Liver (tissue), 9 donors: ENCODE measurements around the gene IL26. TPM values are rescaled to one million over a fixed set of nuclear protein-coding genes. Genes with fewer than 3 reads are reported as not detected.

ENCODE experiments used
- DNase-seq: peaks from one replicate; pipeline ENCODE4 v3.0.0-alpha.2; 2017; ENCODE audit warnings: low spot score
- H3K27ac ChIP-seq, 2 donors: one replicate each; pipeline ENCODE4 v1.7.0; 2013; ENCODE audit warnings: inconsistent platforms in 2 of 2, low read length in 2 of 2, control low read depth in 1 of 2, low read depth in 1 of 2, mild to moderate bottlenecking in 1 of 2
- H3K27me3 ChIP-seq, 4 donors: one replicate each; pipeline versions ENCODE4 v1.6.1 to v1.7.0; 2013; ENCODE audit warnings: low read length in 3 of 4, inconsistent platforms in 1 of 4, mild to moderate bottlenecking in 1 of 4, moderate library complexity in 1 of 4; ENCODE audit not compliant: control insufficient read depth in 4 of 4, insufficient read depth in 4 of 4
- H3K36me3 ChIP-seq, 4 donors: one replicate each; pipeline versions ENCODE4 v1.6.1 to v1.7.0; 2013; ENCODE audit warnings: low read length in 3 of 4, mild to moderate bottlenecking in 3 of 4, low read depth in 1 of 4, moderate library complexity in 1 of 4; ENCODE audit not compliant: control insufficient read depth in 4 of 4, insufficient read depth in 3 of 4
- H3K4me1 ChIP-seq, 4 donors: one replicate each; pipeline versions ENCODE4 v1.6.1 to v1.7.0; 2013; ENCODE audit warnings: low read length in 3 of 4, mild to moderate bottlenecking in 3 of 4, moderate library complexity in 1 of 4; ENCODE audit not compliant: control insufficient read depth in 4 of 4, insufficient read depth in 4 of 4
- H3K4me3 ChIP-seq, 3 donors: one replicate each; pipeline versions ENCODE4 v1.6.1 to v1.7.0; 2013; ENCODE audit warnings: low read length in 3 of 3, control low read depth in 1 of 3, low read depth in 1 of 3, mild to moderate bottlenecking in 1 of 3
- H3K9ac ChIP-seq, 2 donors: one replicate each; pipeline ENCODE4 v1.7.0; 2013; ENCODE audit warnings: low read length in 2 of 2, mild to moderate bottlenecking in 2 of 2, moderate library complexity in 2 of 2, control low read depth in 1 of 2, low read depth in 1 of 2
- H3K9me3 ChIP-seq, 4 donors: one replicate each; pipeline versions ENCODE4 v1.6.1 to v1.7.0; 2013; ENCODE audit warnings: low read length in 3 of 4; ENCODE audit not compliant: control insufficient read depth in 4 of 4
- EGR1 ChIP-seq, 2 donors: IDR thresholded peaks; 2 replicates each; pipeline ENCODE4 v1.6.1; 2016 to 2018; ENCODE audit warnings: antibody characterized with exemption in 2 of 2, low read depth in 2 of 2
- FOXA1 ChIP-seq: IDR thresholded peaks from 2 replicates; pipeline ENCODE4 v1.6.1; 2016; ENCODE audit warnings: antibody characterized with exemption
- FOXA2 ChIP-seq: IDR thresholded peaks from 2 replicates; pipeline ENCODE4 v1.6.1; 2016; ENCODE audit warnings: antibody characterized with exemption
- GABPA ChIP-seq, 2 donors: IDR thresholded peaks in 1 of 2; conservative IDR thresholded peaks in 1 of 2; 2 replicates each; pipeline ENCODE4 v1.6.1; 2016; ENCODE audit warnings: antibody characterized with exemption in 2 of 2, mild to moderate bottlenecking in 1 of 2, moderate library complexity in 1 of 2
- HNF4A ChIP-seq, 2 donors: conservative IDR thresholded peaks; 2 replicates each; pipeline ENCODE4 v1.6.1; 2016; ENCODE audit warnings: antibody characterized with exemption in 2 of 2, mild to moderate bottlenecking in 2 of 2
- JUND ChIP-seq, 2 donors: IDR thresholded peaks; 2 replicates each; pipeline ENCODE4 v1.6.1; 2016; ENCODE audit warnings: antibody characterized with exemption in 2 of 2
- NR2F2 ChIP-seq: IDR thresholded peaks from 2 replicates; pipeline ENCODE4 v1.6.1; 2016; ENCODE audit warnings: antibody characterized with exemption
- RAD21 ChIP-seq, 2 donors: IDR thresholded peaks; 2 replicates each; pipeline ENCODE4 v1.6.1; 2016; ENCODE audit warnings: antibody characterized with exemption in 2 of 2, mild to moderate bottlenecking in 2 of 2
- RXRA ChIP-seq, 2 donors: IDR thresholded peaks; 2 replicates each; pipeline ENCODE4 v1.6.1; 2017 to 2018; ENCODE audit warnings: antibody characterized with exemption in 2 of 2, mild to moderate bottlenecking in 1 of 2
- SP1 ChIP-seq: IDR thresholded peaks from 2 replicates; pipeline ENCODE4 v1.6.1; 2018; ENCODE audit warnings: antibody characterized with exemption, mild to moderate bottlenecking
- YY1 ChIP-seq: IDR thresholded peaks from 2 replicates; pipeline ENCODE4 v1.6.1; 2016; ENCODE audit warnings: antibody characterized with exemption, mild to moderate bottlenecking
- WGBS: extraction: QIAGEN DNeasy Blood & Tissue Kit; methylation state at CpG from one replicate; pipeline ENCODE4 v1.1.7; 2013; 5-methylcytosine and 5-hydroxymethylcytosine counted together
- polyA plus RNA-seq, 2 donors: library from polyadenylated mRNA; stranded (reverse) in 1 of 2; unstranded in 1 of 2; fragments of 200-250 nt in 1 of 2; fragments of >200 nt in 1 of 2; fragmentation: Nextera tagmentation in 1 of 2; extraction: Ambion mirVana in 1 of 2; gene quantifications; one replicate each; pipeline versions ENCODE4 v1.2.1 to v1.2.3, GENCODE V29; 2013 to 2015
- total RNA-seq, 2 donors: library from RNA; depleted of rRNA; stranded (reverse); fragments of >200 nt; gene quantifications; one replicate each; pipeline ENCODE4 v1.2.3, GENCODE V29; 2014
- TF ChIP-seq, protein P1 (sequence below): IDR thresholded peaks from 2 replicates; pipeline ENCODE4 v1.6.1; 2016; ENCODE audit warnings: antibody characterized with exemption
- TF ChIP-seq, protein P2 (sequence below): IDR thresholded peaks from 2 replicates; pipeline ENCODE4 v1.6.1; 2016; ENCODE audit warnings: antibody characterized with exemption
- TF ChIP-seq, protein P3 (sequence below): IDR thresholded peaks from 2 replicates; pipeline ENCODE4 v1.6.1; 2016; ENCODE audit warnings: antibody characterized with exemption, mild to moderate bottlenecking
- TF ChIP-seq, protein P4 (sequence below): IDR thresholded peaks from 2 replicates; pipeline ENCODE4 v1.6.1; 2016; ENCODE audit warnings: antibody characterized with exemption
- donor health status: healthy.
- donor health status: healthy.
- donor health status: healthy.
- donor health status: healthy.
- donor health status: healthy.

IL26 gene
- total and polyA plus RNA-seq, 4 donors: not detected

DNA sequence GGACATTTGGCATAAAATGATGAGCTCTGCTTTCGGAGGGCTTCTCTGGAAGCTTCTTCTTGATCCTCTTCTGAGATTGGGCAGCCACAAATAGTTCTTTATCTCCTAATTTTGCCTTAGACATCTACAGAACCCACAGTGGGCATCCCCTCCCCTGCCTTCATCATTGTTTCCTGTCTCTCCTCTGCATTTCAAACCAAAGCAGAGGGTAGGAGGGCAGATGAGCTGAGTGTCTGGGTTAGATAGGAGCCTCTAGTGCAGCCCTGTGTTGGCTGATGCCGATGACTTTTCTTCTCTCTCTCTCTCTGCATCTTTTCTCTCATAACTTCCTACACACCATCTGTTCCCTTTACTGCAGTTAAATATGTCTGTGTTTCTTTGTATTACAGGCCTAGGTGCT lies 8.5 kb upstream of the IL26 start:
- Histone ChIP-seq H3K9ac (no peak overlapping the region), H3K4me1 (peaks cover 0 to 13% (median 2%) of the 10 kb centered on the region in 4 donors), H3K36me3 (no peaks in the 10 kb centered on the region), H3K27me3 (no peaks in the 10 kb centered on the region), H3K9me3 (no peaks in the 10 kb centered on the region), H3K27ac (no peak overlapping the region), H3K4me3 (no peak overlapping the region)
- 93% methylated on average over 2 of the region's 2 CpGs for WGBS
- no peak for DNase-seq
- TF ChIP-seq NR2F2 (no peak), HNF4A (conservative IDR thresholded peaks at IDR 0.05) (no peak)

DNA sequence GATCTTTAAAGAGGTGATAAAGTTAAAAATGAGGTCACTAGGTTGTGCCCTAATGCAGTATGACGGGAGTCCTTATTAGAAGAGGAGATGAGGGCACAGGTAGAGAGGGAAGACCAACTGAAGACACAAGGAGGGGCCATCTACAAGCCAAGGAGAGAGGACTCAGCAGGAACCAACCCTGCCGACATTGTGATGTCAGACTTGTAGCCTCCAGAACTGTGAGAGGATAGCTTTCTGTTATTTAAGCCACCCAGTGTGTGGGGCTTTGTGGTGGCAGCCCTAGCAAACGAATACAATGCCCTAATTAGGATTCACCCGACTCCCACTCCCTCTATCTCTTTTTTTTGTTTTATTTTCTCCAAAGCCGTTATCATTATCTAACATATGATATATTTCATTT lies 7.9 kb upstream of the IL26 start:
- H3K27ac ChIP-seq: no peak overlapping the region
- H3K27me3 ChIP-seq: no peaks in the 10 kb centered on the region
- no peak for TF ChIP-seq HNF4A (conservative IDR thresholded peaks at IDR 0.05)
- TF ChIP-seq, protein P1, sequence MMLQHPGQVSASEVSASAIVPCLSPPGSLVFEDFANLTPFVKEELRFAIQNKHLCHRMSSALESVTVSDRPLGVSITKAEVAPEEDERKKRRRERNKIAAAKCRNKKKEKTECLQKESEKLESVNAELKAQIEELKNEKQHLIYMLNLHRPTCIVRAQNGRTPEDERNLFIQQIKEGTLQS: no peak
- TF ChIP-seq, protein P2, sequence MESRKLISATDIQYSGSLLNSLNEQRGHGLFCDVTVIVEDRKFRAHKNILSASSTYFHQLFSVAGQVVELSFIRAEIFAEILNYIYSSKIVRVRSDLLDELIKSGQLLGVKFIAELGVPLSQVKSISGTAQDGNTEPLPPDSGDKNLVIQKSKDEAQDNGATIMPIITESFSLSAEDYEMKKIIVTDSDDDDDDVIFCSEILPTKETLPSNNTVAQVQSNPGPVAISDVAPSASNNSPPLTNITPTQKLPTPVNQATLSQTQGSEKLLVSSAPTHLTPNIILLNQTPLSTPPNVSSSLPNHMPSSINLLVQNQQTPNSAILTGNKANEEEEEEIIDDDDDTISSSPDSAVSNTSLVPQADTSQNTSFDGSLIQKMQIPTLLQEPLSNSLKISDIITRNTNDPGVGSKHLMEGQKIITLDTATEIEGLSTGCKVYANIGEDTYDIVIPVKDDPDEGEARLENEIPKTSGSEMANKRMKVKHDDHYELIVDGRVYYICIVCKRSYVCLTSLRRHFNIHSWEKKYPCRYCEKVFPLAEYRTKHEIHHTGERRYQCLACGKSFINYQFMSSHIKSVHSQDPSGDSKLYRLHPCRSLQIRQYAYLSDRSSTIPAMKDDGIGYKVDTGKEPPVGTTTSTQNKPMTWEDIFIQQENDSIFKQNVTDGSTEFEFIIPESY: no peak
- no peak for TF ChIP-seq JUND (IDR thresholded peaks at IDR 0.05)
- no peak for TF ChIP-seq EGR1 (IDR thresholded peaks at IDR 0.05; ENCODE audit: low read depth in 2 of 2)
- TF ChIP-seq, protein P3, sequence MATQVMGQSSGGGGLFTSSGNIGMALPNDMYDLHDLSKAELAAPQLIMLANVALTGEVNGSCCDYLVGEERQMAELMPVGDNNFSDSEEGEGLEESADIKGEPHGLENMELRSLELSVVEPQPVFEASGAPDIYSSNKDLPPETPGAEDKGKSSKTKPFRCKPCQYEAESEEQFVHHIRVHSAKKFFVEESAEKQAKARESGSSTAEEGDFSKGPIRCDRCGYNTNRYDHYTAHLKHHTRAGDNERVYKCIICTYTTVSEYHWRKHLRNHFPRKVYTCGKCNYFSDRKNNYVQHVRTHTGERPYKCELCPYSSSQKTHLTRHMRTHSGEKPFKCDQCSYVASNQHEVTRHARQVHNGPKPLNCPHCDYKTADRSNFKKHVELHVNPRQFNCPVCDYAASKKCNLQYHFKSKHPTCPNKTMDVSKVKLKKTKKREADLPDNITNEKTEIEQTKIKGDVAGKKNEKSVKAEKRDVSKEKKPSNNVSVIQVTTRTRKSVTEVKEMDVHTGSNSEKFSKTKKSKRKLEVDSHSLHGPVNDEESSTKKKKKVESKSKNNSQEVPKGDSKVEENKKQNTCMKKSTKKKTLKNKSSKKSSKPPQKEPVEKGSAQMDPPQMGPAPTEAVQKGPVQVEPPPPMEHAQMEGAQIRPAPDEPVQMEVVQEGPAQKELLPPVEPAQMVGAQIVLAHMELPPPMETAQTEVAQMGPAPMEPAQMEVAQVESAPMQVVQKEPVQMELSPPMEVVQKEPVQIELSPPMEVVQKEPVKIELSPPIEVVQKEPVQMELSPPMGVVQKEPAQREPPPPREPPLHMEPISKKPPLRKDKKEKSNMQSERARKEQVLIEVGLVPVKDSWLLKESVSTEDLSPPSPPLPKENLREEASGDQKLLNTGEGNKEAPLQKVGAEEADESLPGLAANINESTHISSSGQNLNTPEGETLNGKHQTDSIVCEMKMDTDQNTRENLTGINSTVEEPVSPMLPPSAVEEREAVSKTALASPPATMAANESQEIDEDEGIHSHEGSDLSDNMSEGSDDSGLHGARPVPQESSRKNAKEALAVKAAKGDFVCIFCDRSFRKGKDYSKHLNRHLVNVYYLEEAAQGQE: no peak
- no peak for TF ChIP-seq FOXA2
- no peak for TF ChIP-seq YY1
- no peak for TF ChIP-seq SP1
- no peak for TF ChIP-seq FOXA1
- no peak for TF ChIP-seq RAD21 (IDR thresholded peaks at IDR 0.05)
- TF ChIP-seq, protein P4, sequence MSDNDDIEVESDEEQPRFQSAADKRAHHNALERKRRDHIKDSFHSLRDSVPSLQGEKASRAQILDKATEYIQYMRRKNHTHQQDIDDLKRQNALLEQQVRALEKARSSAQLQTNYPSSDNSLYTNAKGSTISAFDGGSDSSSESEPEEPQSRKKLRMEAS: no peak
- TF ChIP-seq GABPA (IDR thresholded peaks at IDR 0.05 in 1 of 2, conservative IDR thresholded peaks at IDR 0.05 in 1 of 2): no peak
- TF ChIP-seq RXRA (IDR thresholded peaks at IDR 0.05): no peak
- H3K9ac ChIP-seq: no peak overlapping the region
- no peak overlapping the region for H3K4me3 ChIP-seq
- H3K4me1 ChIP-seq: peaks cover 0 to 13% (median 2%) of the 10 kb centered on the region in 4 donors
- 79% methylated on average over 5 of the region's 5 CpGs for WGBS
- H3K9me3 ChIP-seq: no peaks in the 10 kb centered on the region
- no peaks in the 10 kb centered on the region for H3K36me3 ChIP-seq
- DNase-seq: no peak
